ENCODE data around the gene MEX3A.
"Not testable (repeated sequence)": the region's sequence is repeated elsewhere in the genome, so short reads cannot be mapped to it uniquely, and the experiment has no call there.

The MEX3A gene

GRCh38 chr1:156120318-156120717, 38.1 kb upstream of the MEX3A start:
- H3K4me3 ChIP-seq (ENCODE audit: low read length): no peak overlapping the region
- no peak for DNase-seq (ENCODE audit: low read depth, low spot score)

DNA sequence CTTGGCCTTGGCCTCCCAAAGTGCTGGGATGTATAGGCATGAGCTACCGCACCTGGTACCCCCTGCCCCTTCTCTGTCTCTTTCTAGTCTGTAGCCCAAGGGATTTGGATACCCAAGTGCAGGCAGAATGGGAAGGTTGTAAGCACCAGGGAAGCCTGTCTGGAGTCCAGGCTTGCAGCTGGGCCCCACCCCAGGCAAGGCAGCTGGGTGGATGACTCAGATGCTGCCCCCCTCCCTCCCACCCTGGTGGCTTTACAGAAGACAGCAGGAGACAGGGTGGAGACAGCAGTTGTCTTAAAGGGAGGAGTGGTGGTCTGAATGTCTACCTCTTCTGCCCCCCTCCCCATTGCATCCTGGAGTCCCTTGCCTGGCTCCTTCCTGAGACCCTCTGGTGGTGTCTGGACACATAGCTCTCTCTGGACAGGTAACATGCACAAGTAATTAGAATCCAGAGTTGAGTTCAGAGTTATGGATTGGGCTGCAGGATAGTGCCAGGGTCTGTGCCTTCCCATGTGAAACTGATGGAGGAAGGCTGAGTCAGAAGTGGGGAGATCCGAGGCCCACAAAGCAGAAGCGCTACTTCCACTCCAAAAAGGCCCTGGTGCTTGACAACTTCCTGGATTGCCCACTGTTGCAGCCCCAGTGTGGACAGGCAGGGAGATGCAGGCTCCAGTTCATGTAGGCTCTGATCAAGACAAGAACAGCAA, 37.4 kb upstream of the MEX3A start:
- H3K4me3 ChIP-seq (ENCODE audit: low read length): no peak overlapping the region
- no peak for DNase-seq (ENCODE audit: low read depth, low spot score)

DNA sequence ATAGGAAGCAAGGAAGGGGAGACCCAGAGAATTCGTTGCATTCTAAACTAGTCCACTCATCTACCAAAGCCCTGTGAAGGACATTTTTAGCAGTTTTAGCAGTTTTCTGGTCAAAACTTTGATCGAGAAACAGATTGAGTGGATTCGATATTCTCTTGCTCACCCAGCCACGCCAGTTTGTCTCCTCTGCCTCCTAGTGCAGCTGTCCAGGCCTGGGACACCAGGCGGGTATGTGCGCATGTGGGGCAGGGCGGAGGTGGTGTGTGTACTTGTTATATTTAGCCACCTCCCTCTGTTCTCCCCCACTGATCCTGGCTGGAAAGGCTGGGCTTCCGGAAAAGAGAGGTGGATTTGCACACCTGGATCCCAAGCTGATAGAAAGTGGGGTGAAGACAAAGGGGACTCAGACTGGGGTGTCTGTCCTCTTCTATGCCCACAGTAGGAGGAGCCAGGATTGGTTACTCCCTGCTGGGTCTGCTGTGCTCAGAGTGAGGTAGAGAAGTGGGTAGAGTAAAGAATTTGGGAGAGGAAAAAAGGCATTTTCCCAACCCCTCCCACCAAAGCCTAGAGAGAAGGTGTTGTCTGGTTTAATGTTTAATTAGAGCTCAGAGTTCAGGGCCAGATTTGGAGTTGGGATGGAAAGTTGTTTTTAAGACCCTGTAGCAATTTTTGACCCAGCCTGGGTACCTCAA, 36.1 kb upstream of the MEX3A start:
- H3K4me3 ChIP-seq (ENCODE audit: low read length): no peak overlapping the region
- DNase-seq (ENCODE audit: low read depth, low spot score): no peak

- no peak for DNase-seq (ENCODE audit: low read depth, low spot score)
- no peak overlapping the region for H3K4me3 ChIP-seq (ENCODE audit: low read length)
Measured at GRCh38 chr1:156117414-156118176, 35.3 kb upstream of the MEX3A start.

- H3K4me3 ChIP-seq (ENCODE audit: low read length); DNase-seq (ENCODE audit: low read depth, low spot score): not testable (repeated sequence)
Measured at GRCh38 chr1:156116731-156117130, 34.5 kb upstream of the MEX3A start.

DNA sequence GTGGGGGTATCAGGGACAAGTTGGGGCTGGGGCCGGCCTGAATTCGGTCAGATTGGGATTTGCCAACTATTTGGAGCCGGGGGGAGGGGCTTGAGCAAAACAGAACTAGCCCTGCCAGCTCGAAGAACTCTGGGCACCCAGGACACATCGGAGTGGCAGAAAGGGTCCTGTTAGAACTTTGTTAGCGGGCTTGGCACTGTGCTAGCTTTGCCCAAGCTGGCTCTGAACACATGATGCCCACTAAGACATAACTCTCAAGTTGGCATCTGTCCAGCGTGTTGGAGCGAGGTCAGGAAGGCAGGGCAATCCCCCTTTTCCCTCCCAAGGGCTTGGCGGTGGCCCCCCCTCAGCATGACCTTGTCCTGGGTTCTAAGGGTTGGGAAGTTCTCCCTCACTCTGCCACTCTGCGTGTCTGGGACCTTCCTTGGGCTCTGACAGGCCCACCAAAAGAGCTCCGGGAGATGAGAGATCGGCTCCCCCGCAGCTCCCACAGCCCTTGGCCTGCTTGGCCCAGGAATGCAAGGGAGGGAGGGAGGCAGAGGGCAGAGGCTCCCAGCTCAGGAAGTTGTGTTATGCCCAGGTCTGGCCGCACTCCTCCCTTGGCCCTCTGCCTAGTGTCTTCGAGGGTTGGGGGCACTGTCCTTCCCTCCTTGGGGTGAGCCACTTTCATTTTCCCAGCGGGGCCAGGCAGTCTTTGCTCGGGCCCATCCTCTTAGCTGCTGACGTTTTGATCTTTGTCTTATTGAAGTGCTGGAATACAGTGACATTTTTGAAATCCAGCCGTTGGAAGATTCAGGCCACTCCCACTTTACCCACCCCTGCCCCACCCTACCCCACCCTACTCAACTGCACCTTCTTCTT, 33.5 kb upstream of the MEX3A start:
- no peak for DNase-seq (ENCODE audit: low read depth, low spot score)

GRCh38 chr1:156114919-156115513, 32.8 kb upstream of the MEX3A start:
- DNase-seq (ENCODE audit: low read depth, low spot score): no peak

More for the DNA sequence above, 33.5 kb upstream of the MEX3A start:
- H3K4me3 ChIP-seq (ENCODE audit: low read length): no peak overlapping the region

DNA sequence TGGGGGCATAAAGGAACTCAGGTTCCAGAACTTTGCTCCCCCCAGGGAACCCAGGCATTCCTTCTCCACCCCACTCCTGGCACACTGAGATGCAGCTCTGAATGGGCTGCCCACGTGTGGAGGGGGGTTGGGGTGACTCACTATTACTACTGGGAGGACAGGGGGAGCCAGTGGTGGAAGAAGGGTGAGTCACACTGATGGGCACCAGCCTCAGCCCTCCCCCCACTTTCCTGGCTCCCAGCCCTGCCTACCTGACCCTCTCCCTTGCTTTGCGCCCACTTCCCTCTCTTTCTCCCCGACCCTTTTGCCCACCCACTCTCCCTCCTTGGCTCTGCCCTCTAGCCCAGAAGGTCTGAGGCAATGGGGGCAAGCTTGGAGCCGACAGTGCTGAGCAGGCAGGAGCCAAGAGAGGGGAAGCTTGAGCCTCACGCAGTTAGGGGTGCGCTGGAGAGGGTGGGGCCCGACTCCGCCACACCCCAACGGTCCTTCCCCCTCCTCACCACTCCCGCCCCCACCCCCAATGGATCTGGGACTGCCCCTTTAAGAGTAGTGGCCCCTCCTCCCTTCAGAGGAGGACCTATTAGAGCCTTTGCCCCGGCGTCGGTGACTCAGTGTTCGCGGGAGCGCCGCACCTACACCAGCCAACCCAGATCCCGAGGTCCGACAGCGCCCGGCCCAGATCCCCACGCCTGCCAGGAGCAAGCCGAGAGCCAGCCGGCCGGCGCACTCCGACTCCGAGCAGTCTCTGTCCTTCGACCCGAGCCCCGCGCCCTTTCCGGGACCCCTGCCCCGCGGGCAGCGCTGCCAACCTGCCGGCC, 32.0 kb upstream of the MEX3A start, which contains the start of gene LMNA:
LMNA (plus strand) TSS at position 611 of the 818 bp plus-strand sequence. CDS start 208 bp downstream, outside the sequence.
- DNase-seq (ENCODE audit: low read depth, low spot score): no peak
- H3K4me3 ChIP-seq (ENCODE audit: low read length): peak within 1 kb of the TSS; percentile 21

More at GRCh38 chr1:156114919-156115513, 32.8 kb upstream of the MEX3A start:
- peak overlapping the region; percentile 21 for H3K4me3 ChIP-seq (ENCODE audit: low read length)

DNA sequence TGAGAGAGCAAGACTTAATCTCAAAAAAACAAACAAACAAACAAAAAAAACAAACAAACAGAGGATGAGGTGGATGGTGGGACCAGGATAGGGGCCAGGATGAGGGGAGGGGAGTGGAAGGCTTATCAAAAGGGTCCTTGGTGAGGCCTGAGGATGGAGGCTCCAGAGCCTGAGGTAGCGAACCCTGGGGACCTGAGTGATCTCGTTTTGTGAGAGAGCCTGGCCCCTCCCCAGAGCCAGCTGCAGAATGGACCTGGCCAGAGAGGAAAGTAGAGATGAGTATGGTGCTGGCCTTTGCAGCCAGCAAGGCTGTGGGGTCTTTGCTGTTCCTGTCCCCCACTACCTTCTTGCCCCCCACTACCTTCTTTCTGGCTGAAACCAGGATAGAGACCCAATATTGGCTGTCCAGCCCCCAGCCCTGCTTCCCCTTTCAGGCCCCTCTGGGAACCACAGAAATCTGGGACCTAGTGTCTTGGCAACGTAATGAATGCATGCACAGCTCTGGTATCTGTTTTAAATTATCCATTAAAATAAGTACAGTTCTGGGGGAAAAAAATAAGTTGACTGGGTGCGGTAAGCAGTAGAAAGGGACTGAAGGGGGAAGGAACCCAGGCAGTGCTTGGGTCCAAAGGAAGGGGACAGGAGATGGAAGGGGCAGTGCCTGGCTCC, 31.2 kb upstream of the MEX3A start:
- no peak for DNase-seq (ENCODE audit: low read depth, low spot score)
- no peak overlapping the region for H3K4me3 ChIP-seq (ENCODE audit: low read length)

DNA sequence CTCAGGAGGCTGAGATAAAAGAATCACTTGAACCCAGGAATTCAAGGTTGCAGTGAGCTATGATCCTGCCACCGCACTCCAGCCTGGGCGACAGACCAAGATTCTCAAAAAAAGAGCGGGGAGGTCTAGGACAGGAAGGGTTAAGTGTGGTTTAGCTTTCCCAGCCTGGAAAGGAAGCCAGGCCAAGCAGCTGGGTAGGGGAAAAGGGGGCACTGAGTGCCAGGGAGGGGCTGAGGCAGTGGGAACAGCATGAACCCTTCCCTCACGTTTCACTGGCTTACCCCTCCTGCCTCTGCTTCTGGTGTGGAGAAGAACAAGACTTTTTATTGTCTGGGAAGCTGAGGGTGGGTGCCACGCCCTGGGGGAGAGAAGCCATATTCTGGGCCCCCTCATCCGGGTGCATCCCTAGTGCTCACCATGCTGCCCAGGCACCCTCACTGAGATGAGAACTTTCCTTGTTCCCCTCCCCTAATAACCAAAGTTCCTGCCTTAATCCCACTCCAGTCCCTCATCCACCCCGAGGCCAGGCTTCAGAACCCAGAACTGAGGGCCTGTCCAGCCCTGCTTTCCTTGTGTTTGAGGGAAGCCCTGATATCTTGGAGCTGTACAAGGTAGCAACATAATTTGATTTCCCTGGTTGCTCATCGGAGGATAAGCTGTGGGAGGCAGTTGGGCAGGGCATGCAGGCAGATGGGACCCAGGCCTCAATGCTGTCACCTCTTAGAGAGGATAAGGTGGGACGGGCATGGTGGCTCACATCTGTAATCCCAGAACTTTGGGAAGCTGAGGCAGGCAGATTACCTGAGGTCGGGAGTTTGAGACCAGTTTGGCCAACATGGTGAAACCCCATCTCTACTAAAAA, 30.2 kb upstream of the MEX3A start:
- no peak for DNase-seq (ENCODE audit: low read depth, low spot score)
- H3K4me3 ChIP-seq (ENCODE audit: low read length): no peak overlapping the region

GRCh38 chr1:156111355-156111962, 29.2 kb upstream of the MEX3A start:
- no peak for DNase-seq (ENCODE audit: low read depth, low spot score)

GRCh38 chr1:156110252-156110651, 28.0 kb upstream of the MEX3A start:
- DNase-seq (ENCODE audit: low read depth, low spot score): no peak
- H3K4me3 ChIP-seq (ENCODE audit: low read length): no peak overlapping the region

More at GRCh38 chr1:156111355-156111962, 29.2 kb upstream of the MEX3A start:
- no peak overlapping the region for H3K4me3 ChIP-seq (ENCODE audit: low read length)

DNA sequence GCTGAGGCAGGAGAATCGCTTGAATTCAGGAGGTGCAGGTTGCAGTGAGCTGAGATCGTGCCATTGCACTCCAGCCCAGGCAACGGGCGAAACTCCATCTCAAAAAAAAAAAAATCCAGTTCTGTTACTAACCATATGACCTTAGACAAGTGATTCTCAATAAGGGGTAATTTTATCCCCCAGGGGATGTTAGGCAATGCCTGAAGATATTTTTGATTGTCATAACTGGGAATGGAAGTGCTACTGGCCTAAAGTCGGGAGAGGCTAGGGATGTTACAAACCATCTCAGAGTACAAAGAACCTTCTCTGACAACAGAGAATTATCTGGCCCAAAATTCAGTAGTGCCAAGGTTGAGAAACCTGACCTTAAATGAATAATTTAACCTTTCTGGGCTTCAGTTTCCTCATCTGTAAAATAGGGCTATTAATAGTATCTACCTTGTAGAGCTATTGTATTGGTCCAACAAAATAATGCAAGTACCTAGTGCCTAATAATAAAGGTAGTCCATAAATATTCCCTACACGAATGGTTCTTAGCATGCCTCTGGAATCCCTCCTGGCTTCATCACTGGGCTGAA, 26.5 kb upstream of the MEX3A start:
- no peak overlapping the region for H3K4me3 ChIP-seq (ENCODE audit: low read length)
- no peak for DNase-seq (ENCODE audit: low read depth, low spot score)

DNA sequence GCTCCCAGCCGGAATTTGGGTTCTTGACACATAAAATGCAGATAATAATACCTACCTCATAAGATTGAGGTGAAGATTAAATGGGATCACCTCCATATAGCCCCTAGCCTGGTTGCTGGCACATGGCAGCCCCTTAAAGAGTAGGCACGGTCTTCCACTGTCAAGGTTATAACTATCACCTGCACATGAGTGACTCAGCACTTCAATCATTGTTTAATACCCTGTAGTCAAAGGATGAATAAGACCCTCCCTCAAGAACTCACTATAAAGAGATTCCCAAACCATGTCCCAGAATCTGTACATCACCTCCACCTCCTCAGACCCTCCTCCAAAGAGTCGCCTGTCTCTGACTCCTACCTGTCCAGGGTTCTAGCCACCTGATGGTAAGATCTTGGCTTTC, 25.8 kb upstream of the MEX3A start:
- H3K4me3 ChIP-seq (ENCODE audit: low read length): no peak overlapping the region
- DNase-seq (ENCODE audit: low read depth, low spot score): no peak

- H3K4me3 ChIP-seq (ENCODE audit: low read length): no peak overlapping the region
- no peak for DNase-seq (ENCODE audit: low read depth, low spot score)
Measured at GRCh38 chr1:156106624-156107488, 24.6 kb upstream of the MEX3A start.

Measured in Jurkat, Clone E6-1 (cell line).